Urothelium cell line (cell line): ENCODE measurements around the gene ACTA1.
"Not testable (repeated sequence)": the region's sequence is repeated elsewhere in the genome, so short reads cannot be mapped to it uniquely, and the experiment has no call there.

Source experiments
- DNase-seq: peaks from one replicate; pipeline ENCODE4 v3.0.0; 2011; ENCODE audit warnings: low spot score, mixed read lengths
- FAIRE-seq: peaks from 2 replicates; lab custom pipeline; 2011; peaks lifted over from hg19 to GRCh38; lab: Jason Lieb, UNC

The ACTA1 gene

GRCh38 chr1:229445828-229446227 is 11.9 kb upstream of the ACTA1 start:
- DNase-seq, result no peak
- FAIRE-seq, result no peak

- no peak for FAIRE-seq
- no peak for DNase-seq
These were observed 7.1 kb upstream of the ACTA1 start for GRCh38 chr1:229440851-229441537.

- DNase-seq (no peak), FAIRE-seq (no peak)
These were observed 4.1 kb upstream of the ACTA1 start for GRCh38 chr1:229438021-229438420.

- DNase-seq (no peak), FAIRE-seq (no peak)
These were observed 3.5 kb upstream of the ACTA1 start for GRCh38 chr1:229437443-229437842.

GRCh38 chr1:229436201-229436600 is 2.3 kb upstream of the ACTA1 start:
- FAIRE-seq (no peak), DNase-seq (no peak)

GRCh38 chr1:229434641-229435051 is 752 bp upstream of the ACTA1 start:
- DNase-seq, result no peak
- FAIRE-seq, result no peak

- FAIRE-seq (no peak), DNase-seq (no peak)
These were observed 410 bp downstream of the ACTA1 start for GRCh38 chr1:229433364-229434004.

GRCh38 chr1:229432905-229433304 is 989 bp downstream of the ACTA1 start:
- DNase-seq (no peak), FAIRE-seq (no peak)

- FAIRE-seq (no peak), DNase-seq (no peak)
These were observed 1.8 kb downstream of the ACTA1 start for GRCh38 chr1:229432116-229432461.

- DNase-seq (no peak), FAIRE-seq (no peak)
These were observed 2.4 kb downstream of the ACTA1 start for GRCh38 chr1:229431284-229432115.

GRCh38 chr1:229430761-229431283 is 3.1 kb downstream of the ACTA1 start:
- no peak for FAIRE-seq
- DNase-seq, result no peak

- DNase-seq, result no peak
- FAIRE-seq, result no peak
These were observed 5.6 kb downstream of the ACTA1 start for GRCh38 chr1:229428256-229428655.

- no peak for DNase-seq
- no peak for FAIRE-seq
These were observed 6.3 kb downstream of the ACTA1 start for GRCh38 chr1:229427572-229427971.

- FAIRE-seq (no peak), DNase-seq (no peak)
These were observed 8.2 kb downstream of the ACTA1 start for GRCh38 chr1:229425564-229426159.

GRCh38 chr1:229420765-229421164 is 13.1 kb downstream of the ACTA1 start:
- no peak for FAIRE-seq
- DNase-seq, result no peak

- FAIRE-seq (no peak), DNase-seq (no peak)
These were observed 13.7 kb downstream of the ACTA1 start for GRCh38 chr1:229420224-229420623.

GRCh38 chr1:229418586-229418985 is 15.3 kb downstream of the ACTA1 start:
- not testable (repeated sequence) for DNase-seq

GRCh38 chr1:229412810-229413209 is 21.1 kb downstream of the ACTA1 start:
- FAIRE-seq, result not testable (repeated sequence)

More at GRCh38 chr1:229418586-229418985, 15.3 kb downstream of the ACTA1 start:
- not testable (repeated sequence) for FAIRE-seq

GRCh38 chr1:229412056-229412455 is 21.8 kb downstream of the ACTA1 start:
- FAIRE-seq (no peak), DNase-seq (no peak)

More at GRCh38 chr1:229412810-229413209, 21.1 kb downstream of the ACTA1 start:
- DNase-seq, result not testable (repeated sequence)

- FAIRE-seq (no peak), DNase-seq (no peak)
These were observed 22.3 kb downstream of the ACTA1 start for GRCh38 chr1:229411434-229412055.
